AG04450 (cell line): ENCODE results near the gene MYO1A. TPM values are rescaled to one million over a fixed set of nuclear protein-coding genes. Genes with fewer than 3 reads are reported as not detected.

Experiments used
- CTCF ChIA-PET: fragments of 300-600, 350-600 bp; formaldehyde crosslinking; extraction: SDS; loops from one replicate; lab custom pipeline; 2022; ENCODE audit warnings: antibody characterized with exemption, inconsistent platforms; lab: Charles Lee
- POLR2A ChIA-PET: fragments of 350-600 bp; formaldehyde crosslinking; extraction: SDS; loops from one replicate; lab custom pipeline; 2021; ENCODE audit warnings: antibody characterized with exemption, inconsistent platforms; lab: Yijun Ruan, JAX
- DNase-seq: peaks from one replicate; pipeline ENCODE4 v3.0.0-alpha.2; 2011; ENCODE audit warnings: low read depth, low spot score
- H3K27ac ChIP-seq: one replicate; pipeline ENCODE4 v1.5.1; 2012; ENCODE audit warnings: low read depth, low read length, control low read depth
- H3K27me3 ChIP-seq: one replicate; pipeline ENCODE4 v1.6.0; 2012; ENCODE audit warnings: low read length; ENCODE audit not compliant: control insufficient read depth, insufficient read depth
- H3K4me3 ChIP-seq: 2 replicates; pipeline ENCODE4 v1.5.1; 2011; ENCODE audit warnings: mild to moderate bottlenecking, low read depth, low read length, control low read depth
- H3K9me3 ChIP-seq: 2 replicates; pipeline ENCODE4 v1.5.1; 2012; ENCODE audit warnings: low read length; ENCODE audit not compliant: control insufficient read depth, insufficient read depth
- CTCF ChIP-seq: IDR thresholded peaks from 2 replicates; pipeline ENCODE4 v1.5.1; 2011; ENCODE audit warnings: low read depth, low read length, control low read depth, inconsistent platforms
- polyA plus RNA-seq: library from polyadenylated mRNA; depleted of rRNA; stranded (reverse); fragments of >200 nt; gene quantifications from 2 replicates; pipeline ENCODE4 v1.2.3, GENCODE V29; 2011

Gene MYO1A
- polyA plus RNA-seq, 1 experiment: not detected

GRCh38 chr12:57001448-57001906, 48.5 kb downstream of the MYO1A start:
- Histone ChIP-seq H3K27me3 (no peaks in the 10 kb centered on the region), H3K27ac (no peak overlapping the region), H3K9me3 (no peaks in the 10 kb centered on the region; the same call in 1 of the 2 replicates), H3K4me3 (no peak overlapping the region)
- peak; percentile 70 for TF ChIP-seq CTCF
- CTCF ChIA-PET: interaction anchor here (0.6 to 15.4 kb wide), 21 partner anchors 9 to 373 kb away, joined by 3 to 273 read pairs (median 5); partner anchors contain the start of genes HSD17B6, NACA and NEMP1
- DNase-seq: no peak
- POLR2A ChIA-PET: interaction anchor here (1.0 kb wide), 1 partner anchor 276 kb away, joined by 3 read pairs; no protein-coding TSS in a partner anchor

GRCh38 chr12:57000393-57000792, 49.5 kb downstream of the MYO1A start:
- TF ChIP-seq CTCF: no peak
- CTCF ChIA-PET: interaction anchor here (1.0 to 15.4 kb wide), 6 partner anchors 12 to 274 kb away, joined by 5 to 273 read pairs (median 16); partner anchors contain the start of genes HSD17B6 and NACA
- H3K27ac ChIP-seq: no peak overlapping the region
- no peak overlapping the region for H3K4me3 ChIP-seq
- POLR2A ChIA-PET: no interaction called here
- no peaks in the 10 kb centered on the region for H3K27me3 ChIP-seq
- no peaks in the 10 kb centered on the region for H3K9me3 ChIP-seq
- DNase-seq: no peak

GRCh38 chr12:56999456-56999855, 50.5 kb downstream of the MYO1A start:
- H3K27ac ChIP-seq: no peak overlapping the region
- DNase-seq: no peak
- no peaks in the 10 kb centered on the region for H3K9me3 ChIP-seq
- ChIA-PET POLR2A (no interaction called here), CTCF (interaction anchor here (1.0 to 1.8 kb wide), 4 partner anchors 11 to 363 kb away, joined by 4 to 6 read pairs (median 5); partner anchors contain the start of gene HSD17B6)
- TF ChIP-seq CTCF: no peak
- H3K4me3 ChIP-seq: no peak overlapping the region
- no peaks in the 10 kb centered on the region for H3K27me3 ChIP-seq

GRCh38 chr12:56998981-56999380, 50.9 kb downstream of the MYO1A start:
- Histone ChIP-seq H3K4me3 (no peak overlapping the region), H3K27me3 (no peaks in the 10 kb centered on the region), H3K9me3 (no peaks in the 10 kb centered on the region), H3K27ac (no peak overlapping the region)
- TF ChIP-seq CTCF: no peak
- CTCF ChIA-PET: interaction anchor here (1.2 to 2.9 kb wide), 4 partner anchors 236 to 363 kb away, joined by 4 to 11 read pairs (median 6); partner anchors contain the start of gene HSD17B6
- POLR2A ChIA-PET: no interaction called here
- DNase-seq: no peak

- CTCF ChIA-PET: interaction anchor here (1.5 to 2.9 kb wide), 4 partner anchors 11 to 362 kb away, joined by 4 to 11 read pairs (median 7); partner anchors contain the start of gene HSD17B6
- Histone ChIP-seq H3K27me3 (no peaks in the 10 kb centered on the region), H3K9me3 (no peaks in the 10 kb centered on the region), H3K4me3 (no peak overlapping the region), H3K27ac (no peak overlapping the region)
- TF ChIP-seq CTCF: no peak
- POLR2A ChIA-PET: no interaction called here
- DNase-seq: no peak
These were observed 51.6 kb downstream of the MYO1A start for GRCh38 chr12:56998316-56998715.
